Measurements from ENCODE around the gene MAJIN. TPM values are rescaled to one million over a fixed set of nuclear protein-coding genes. Genes with fewer than 3 reads are reported as not detected.

The MAJIN gene
- total RNA-seq, 2 experiments from 2014 or later: 0.29 to 0.37 TPM

DNA sequence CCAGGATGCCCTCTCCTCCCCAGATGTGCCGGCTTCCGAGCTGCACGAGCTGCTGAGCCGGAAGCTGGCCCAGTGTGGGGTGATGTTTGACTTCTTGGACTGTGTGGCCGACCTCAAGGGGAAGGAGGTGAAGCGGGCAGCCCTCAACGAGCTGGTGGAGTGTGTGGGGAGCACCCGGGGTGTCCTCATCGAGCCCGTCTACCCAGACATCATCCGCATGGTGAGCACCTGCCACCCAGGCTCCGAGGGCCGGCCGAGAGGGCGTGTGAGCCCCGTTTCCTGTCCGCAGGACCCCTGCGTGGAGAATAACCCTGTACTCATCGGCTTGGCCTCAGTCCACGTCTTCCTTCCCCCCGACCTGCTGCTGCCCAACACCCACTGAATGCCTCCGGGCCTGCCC, 45.2 kb downstream of the MAJIN start:
- no peaks in the 10 kb centered on the region for H3K9me3 Mint-ChIP-seq
- H3K27ac Mint-ChIP-seq: no peak overlapping the region
- H3K27me3 Mint-ChIP-seq (ENCODE audit: low read depth): no peaks in the 10 kb centered on the region
- no peak for DNase-seq
- no peaks in the 10 kb centered on the region for H3K36me3 Mint-ChIP-seq (ENCODE audit: low read depth)
- no peak overlapping the region for H3K4me3 Mint-ChIP-seq
- CTCF ChIA-PET: interaction anchor here (0.7 kb wide), 1 partner anchor 94 kb away, joined by 3 read pairs; no protein-coding TSS in a partner anchor
- peaks cover 19% of the 10 kb centered on the region for H3K4me1 Mint-ChIP-seq (ENCODE audit: low read depth)
- intact Hi-C loops (cut with micrococcal nuclease): no loop called here

DNA sequence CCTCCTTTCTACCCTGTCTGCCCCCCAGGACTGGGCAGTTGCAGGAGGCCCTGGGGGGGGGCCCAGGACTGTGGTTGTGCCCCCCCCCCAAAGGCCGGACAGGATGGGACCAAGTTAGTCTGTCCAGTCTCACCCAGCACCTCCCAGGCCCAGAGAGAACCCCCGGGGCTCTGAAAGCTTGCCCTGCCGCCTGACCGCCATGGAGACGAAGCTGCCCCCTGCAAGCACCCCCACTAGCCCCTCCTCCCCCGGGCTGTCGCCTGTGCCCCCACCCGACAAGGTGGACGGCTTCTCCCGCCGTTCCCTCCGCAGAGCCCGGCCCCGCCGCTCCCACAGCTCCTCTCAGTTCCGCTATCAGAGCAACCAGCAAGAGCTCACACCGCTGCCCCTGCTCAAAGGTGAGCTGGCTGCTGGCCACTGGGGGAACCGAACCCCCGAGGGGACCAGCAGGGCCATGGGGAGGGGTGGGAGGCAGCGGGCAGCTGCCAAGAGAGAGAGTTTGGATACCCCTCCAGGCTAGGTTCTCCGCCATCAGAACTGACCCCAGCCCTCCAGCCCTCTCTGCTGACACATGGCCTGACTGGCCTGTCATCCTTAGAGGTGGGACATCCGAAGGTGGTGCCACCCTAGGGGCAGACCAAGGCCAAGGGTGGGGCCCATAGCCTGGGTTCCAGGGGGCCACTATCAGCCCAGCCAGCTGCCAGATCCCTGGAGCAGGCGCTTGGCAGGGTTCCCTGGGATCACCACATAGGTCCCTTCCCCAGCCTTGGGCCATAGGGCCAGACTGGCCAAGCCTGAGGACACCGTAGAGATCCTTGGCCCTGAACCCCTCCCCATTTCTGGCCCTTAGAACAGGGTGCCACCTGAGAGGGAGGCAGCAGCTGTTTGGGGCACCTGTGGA, 46.1 kb downstream of the MAJIN start:
- DNase-seq: no peak
- no peaks in the 10 kb centered on the region for H3K27me3 Mint-ChIP-seq (ENCODE audit: low read depth)
- H3K9me3 Mint-ChIP-seq: no peaks in the 10 kb centered on the region
- peak overlapping the region; percentile 76 for H3K4me3 Mint-ChIP-seq
- peaks cover 19% of the 10 kb centered on the region for H3K4me1 Mint-ChIP-seq (ENCODE audit: low read depth)
- H3K36me3 Mint-ChIP-seq (ENCODE audit: low read depth): no peaks in the 10 kb centered on the region
- no peak overlapping the region for H3K27ac Mint-ChIP-seq
- intact Hi-C loops (cut with micrococcal nuclease): loop anchor here (1.0 to 2.0 kb wide), 3 partner anchors 8 to 147 kb away; partner anchors contain the start of genes ATG2A and SF1
- CTCF ChIA-PET: interaction anchor here (0.6 kb wide), 1 partner anchor 1505 kb away, joined by 3 read pairs; no protein-coding TSS in a partner anchor

DNA sequence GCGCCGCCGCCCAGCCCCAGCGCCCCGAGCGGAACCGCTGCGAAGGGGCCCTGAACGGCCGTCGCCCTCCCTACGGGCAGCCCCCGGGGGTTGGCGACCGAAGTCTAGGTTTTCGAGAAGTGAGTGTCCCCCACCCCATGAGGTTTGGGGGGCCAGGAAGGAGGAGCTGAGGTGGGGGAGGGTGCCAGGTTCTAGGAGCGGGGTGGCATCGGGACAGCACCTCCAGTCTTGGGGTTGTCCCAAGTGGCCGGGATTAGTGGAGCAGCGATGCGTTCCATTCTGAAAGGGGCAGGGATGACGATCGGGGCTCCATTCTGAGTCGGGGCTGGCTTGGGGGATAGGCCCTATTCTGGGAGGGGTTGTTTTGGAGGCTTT, 47.0 kb downstream of the MAJIN start:
- H3K27me3 Mint-ChIP-seq (ENCODE audit: low read depth): no peaks in the 10 kb centered on the region
- H3K27ac Mint-ChIP-seq: no peak overlapping the region
- H3K9me3 Mint-ChIP-seq: no peaks in the 10 kb centered on the region
- H3K4me1 Mint-ChIP-seq (ENCODE audit: low read depth): peaks cover 19% of the 10 kb centered on the region
- CTCF ChIA-PET: interaction anchor here (1.6 kb wide), 1 partner anchor 76 kb away, joined by 4 read pairs; no protein-coding TSS in a partner anchor
- H3K4me3 Mint-ChIP-seq: peak overlapping the region; percentile 76
- H3K36me3 Mint-ChIP-seq (ENCODE audit: low read depth): no peaks in the 10 kb centered on the region
- peak; percentile 57 for DNase-seq
- intact Hi-C loops (cut with micrococcal nuclease): loop anchor here (1.0 to 2.0 kb wide), 6 partner anchors 8 to 146 kb away; partner anchors contain the start of genes ATG2A and SF1

DNA sequence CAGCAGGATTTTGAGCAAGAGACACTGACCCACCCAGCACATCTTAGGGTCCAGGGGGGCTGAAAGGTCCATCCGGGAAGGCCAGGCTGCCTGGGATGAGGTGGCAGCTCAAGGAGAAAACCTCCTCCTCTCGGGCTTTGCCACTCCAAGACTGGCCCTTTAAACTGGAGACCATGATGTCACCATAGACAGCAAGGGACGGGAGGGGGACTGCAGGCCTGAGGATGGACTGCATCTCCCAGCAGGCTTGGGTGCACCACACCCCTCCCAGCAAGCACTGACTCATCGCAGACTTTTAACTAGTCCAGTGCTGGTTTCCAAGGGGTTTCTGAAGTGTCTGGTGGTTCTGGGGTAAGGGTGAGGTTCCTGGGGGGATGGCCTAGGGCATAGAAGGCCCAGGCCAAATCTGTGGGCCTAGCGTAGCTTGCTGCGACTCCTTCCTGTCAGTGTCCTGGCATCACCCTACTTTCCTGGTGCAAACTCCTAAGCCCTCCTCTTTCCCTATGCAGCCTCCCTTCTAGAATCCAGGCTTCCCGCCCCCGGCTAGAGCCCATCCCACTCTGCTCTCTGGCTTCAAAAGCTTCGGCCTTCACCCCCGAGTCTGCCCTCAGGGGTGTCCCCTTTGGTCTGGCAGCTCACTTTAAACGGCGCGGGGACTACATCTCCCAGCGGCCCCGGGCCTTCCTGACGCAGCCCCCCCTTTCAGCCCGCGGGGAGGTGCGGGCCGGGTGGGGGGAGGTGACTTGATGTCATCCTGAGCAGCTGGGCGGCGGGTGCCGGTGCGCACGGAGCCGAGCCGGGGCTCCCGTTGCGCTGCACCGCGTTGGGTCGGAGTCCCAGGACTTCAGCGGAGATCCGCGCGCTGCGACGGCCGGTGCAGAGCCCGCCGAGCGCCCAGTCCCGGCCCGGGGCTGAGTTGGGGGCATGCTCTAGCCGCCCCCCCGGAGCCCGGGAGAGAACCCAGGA, 47.7 kb downstream of the MAJIN start, which contains the start of gene PPP2R5B:
PPP2R5B (plus strand) TSS at position 746 of the 966 bp plus-strand sequence. CDS start 1,046 bp downstream, outside the sequence.
- Mint-ChIP-seq H3K4me1 (ENCODE audit: low read depth) (peaks cover 19% of the 10 kb centered on the region), H3K27ac (peak within 1 kb of the TSS; percentile 93)
- CTCF ChIA-PET: interaction anchor here (1.6 kb wide), 1 partner anchor 76 kb away, joined by 4 read pairs; no protein-coding TSS in a partner anchor

DNA sequence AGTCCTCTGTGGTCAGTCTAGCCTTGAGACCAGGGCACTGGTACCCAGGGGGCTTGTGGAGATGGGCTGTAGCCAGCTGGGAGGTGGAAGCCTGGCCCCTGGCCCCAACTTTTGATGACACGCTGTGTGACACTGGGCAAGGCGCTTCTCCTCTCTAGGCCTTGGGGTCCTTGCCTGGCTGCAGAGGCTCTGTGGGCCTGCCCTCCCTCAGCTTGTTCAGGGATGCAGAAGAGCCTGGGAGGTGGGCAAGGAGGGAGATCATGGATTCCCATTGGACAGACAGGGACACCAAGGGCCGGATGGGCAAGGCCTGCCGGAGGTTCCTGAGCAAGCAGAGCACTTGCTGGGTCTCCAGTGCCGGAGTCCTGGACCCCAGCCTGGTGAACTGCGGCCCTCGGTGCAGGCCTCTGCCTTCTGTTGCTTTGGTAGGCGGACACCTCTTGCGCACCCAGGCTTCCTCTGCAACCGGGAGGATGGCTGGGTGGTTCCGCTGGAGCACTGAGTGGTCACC, 48.7 kb downstream of the MAJIN start:
- no peak overlapping the region for H3K27ac Mint-ChIP-seq
- intact Hi-C loops (cut with micrococcal nuclease): no loop called here
- no peaks in the 10 kb centered on the region for H3K27me3 Mint-ChIP-seq (ENCODE audit: low read depth)
- DNase-seq: no peak
- no peaks in the 10 kb centered on the region for H3K36me3 Mint-ChIP-seq (ENCODE audit: low read depth)
- H3K4me1 Mint-ChIP-seq (ENCODE audit: low read depth): peaks cover 19% of the 10 kb centered on the region
- CTCF ChIA-PET: interaction anchor here (0.6 to 1.0 kb wide), 2 partner anchors 28 to 160 kb away, joined by 3 read pairs; no protein-coding TSS in a partner anchor
- no peaks in the 10 kb centered on the region for H3K9me3 Mint-ChIP-seq
- H3K4me3 Mint-ChIP-seq: no peak overlapping the region

More for the DNA sequence above, 47.7 kb downstream of the MAJIN start, which contains the start of gene PPP2R5B:
- peak; percentile 92 for DNase-seq
- Mint-ChIP-seq H3K9me3 (no peaks in the 10 kb centered on the region), H3K36me3 (ENCODE audit: low read depth) (no peaks in the 10 kb centered on the region), H3K27me3 (ENCODE audit: low read depth) (no peaks in the 10 kb centered on the region), H3K4me3 (peak within 1 kb of the TSS; percentile 87)
- intact Hi-C loops (cut with micrococcal nuclease): loop anchor here (1.0 to 2.0 kb wide), 5 partner anchors 46 to 145 kb away; partner anchors contain the start of gene SF1

DNA sequence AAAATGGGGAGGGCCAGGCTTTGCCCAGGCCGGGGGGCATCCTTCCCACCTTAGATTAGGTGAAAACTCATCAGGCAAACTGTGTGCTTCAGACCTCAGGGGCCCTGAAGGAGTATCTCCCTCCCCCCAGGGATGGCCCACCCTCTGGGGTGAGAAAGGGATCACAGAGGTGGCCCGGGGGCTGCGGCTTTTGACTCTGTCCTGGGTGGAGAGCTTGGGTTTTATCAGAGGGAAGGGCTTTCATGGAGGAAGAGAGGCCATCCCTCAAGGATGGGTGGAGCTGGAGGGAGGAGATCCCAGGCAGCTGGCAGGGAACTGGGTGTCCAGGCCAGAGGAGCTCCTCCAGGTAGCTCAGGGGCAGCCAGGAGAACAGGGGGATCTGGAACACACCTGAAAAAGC, 50.5 kb downstream of the MAJIN start:
- H3K4me3 Mint-ChIP-seq: no peak overlapping the region
- intact Hi-C loops (cut with micrococcal nuclease): no loop called here
- H3K27ac Mint-ChIP-seq: no peak overlapping the region
- CTCF ChIA-PET: no interaction called here
- no peak for DNase-seq
- H3K36me3 Mint-ChIP-seq (ENCODE audit: low read depth): no peaks in the 10 kb centered on the region
- no peaks in the 10 kb centered on the region for H3K9me3 Mint-ChIP-seq
- H3K27me3 Mint-ChIP-seq (ENCODE audit: low read depth): no peaks in the 10 kb centered on the region
- peaks cover 31% of the 10 kb centered on the region for H3K4me1 Mint-ChIP-seq (ENCODE audit: low read depth)

DNA sequence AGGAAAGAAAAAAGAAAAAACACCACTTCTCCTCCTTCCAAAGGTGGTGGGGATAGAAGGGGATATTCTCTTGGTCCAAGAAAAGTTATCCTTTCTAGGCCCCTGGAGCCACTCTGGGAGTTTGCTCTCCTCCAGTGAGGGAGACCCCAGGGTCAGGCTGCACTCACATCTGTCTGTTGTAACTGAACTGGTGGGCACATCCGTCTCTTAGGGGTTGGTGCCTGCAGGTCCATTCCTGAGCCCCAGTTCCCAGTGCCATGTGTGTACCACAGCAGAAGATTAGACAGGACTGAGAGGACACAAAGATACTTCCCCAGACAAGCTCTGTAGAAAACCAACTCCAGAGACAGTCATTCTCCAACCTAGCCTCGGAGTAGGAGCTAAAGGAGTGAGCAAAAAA, 51.8 kb downstream of the MAJIN start:
- Mint-ChIP-seq H3K27me3 (ENCODE audit: low read depth) (no peaks in the 10 kb centered on the region), H3K9me3 (no peaks in the 10 kb centered on the region), H3K4me1 (ENCODE audit: low read depth) (peaks cover 35% of the 10 kb centered on the region), H3K36me3 (ENCODE audit: low read depth) (no peaks in the 10 kb centered on the region), H3K27ac (no peak overlapping the region), H3K4me3 (no peak overlapping the region)
- no peak for DNase-seq
- intact Hi-C loops (cut with micrococcal nuclease): no loop called here
- CTCF ChIA-PET: no interaction called here

DNA sequence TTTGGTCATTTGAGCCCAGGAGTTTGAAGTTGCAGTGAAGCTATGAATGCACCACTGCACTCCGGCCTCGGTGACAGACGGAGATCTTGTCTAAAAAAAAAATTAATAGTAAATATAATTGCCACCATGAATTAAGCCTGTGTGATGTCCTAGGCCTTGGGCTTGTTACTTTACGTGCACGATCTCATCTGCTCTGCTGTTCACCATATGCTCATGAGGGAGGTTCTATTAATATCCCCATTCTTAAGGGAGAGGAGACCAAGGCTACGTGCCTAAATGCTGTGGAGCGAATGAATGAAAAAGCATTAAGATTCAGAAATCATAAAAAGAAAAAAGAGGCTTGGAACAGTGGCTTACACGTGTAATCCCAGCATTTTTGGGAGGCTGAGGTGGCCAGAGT, 52.3 kb downstream of the MAJIN start:
- intact Hi-C loops (cut with micrococcal nuclease): loop anchor here (5.0 kb wide), 1 partner anchor 163 kb away; the partner anchor contains the start of genes CDCA5 and ZFPL1
- Mint-ChIP-seq H3K27ac (no peak overlapping the region), H3K4me3 (no peak overlapping the region), H3K4me1 (ENCODE audit: low read depth) (peaks cover 33% of the 10 kb centered on the region), H3K9me3 (no peaks in the 10 kb centered on the region), H3K27me3 (ENCODE audit: low read depth) (no peaks in the 10 kb centered on the region), H3K36me3 (ENCODE audit: low read depth) (no peaks in the 10 kb centered on the region)
- CTCF ChIA-PET: no interaction called here
- no peak for DNase-seq

DNA sequence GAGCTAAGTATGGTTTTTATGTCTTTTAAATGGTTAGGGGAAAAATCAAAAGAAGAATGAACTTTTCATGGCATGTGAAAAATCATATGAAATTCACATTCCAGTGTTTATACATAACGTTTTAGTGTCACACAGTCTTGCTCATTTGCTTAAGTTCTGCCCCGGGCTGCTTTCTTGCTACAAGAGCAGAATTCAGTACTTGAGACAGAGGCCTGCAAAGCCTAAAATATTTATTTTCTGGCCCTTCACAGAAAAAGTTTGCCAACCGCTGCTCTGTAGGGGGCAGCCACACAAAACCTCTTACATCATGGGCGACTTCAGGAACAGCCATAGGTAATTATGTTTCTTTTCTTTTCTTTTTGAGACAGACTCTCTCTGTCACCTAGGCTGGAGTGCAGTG, 53.9 kb downstream of the MAJIN start:
- H3K27me3 Mint-ChIP-seq (ENCODE audit: low read depth): no peaks in the 10 kb centered on the region
- intact Hi-C loops (cut with micrococcal nuclease): loop anchor here (1.0 to 5.0 kb wide), 2 partner anchors 90 to 164 kb away; partner anchors contain the start of genes CDCA5 and ZFPL1
- H3K4me3 Mint-ChIP-seq: peak overlapping the region; percentile 87
- peak overlapping the region; percentile 81 for H3K27ac Mint-ChIP-seq
- no peaks in the 10 kb centered on the region for H3K9me3 Mint-ChIP-seq
- no peaks in the 10 kb centered on the region for H3K36me3 Mint-ChIP-seq (ENCODE audit: low read depth)
- CTCF ChIA-PET: interaction anchor here (0.6 to 1.0 kb wide), 4 partner anchors 13 to 71 kb away, joined by 3 to 4 read pairs (median 3); no protein-coding TSS in a partner anchor
- DNase-seq: peak; percentile 36
- peaks cover 25% of the 10 kb centered on the region for H3K4me1 Mint-ChIP-seq (ENCODE audit: low read depth)

DNA sequence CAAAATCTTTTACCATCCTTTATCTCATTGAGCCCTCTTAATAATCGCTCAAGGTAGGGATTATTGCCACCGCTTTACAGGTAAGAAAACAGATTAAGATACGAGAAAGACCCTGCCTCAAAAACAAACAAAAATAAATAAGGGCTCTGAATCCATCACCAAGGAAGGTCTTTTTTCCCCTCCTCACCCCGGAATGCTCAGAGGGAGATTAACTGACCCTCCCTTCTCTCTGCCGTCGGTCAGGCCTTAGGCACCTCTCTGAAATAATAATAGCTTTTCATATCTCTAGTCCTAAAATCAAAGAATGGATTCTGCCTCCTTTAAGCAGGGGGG, 54.3 kb downstream of the MAJIN start:
- H3K27me3 Mint-ChIP-seq (ENCODE audit: low read depth): no peaks in the 10 kb centered on the region
- peak overlapping the region; percentile 87 for H3K4me3 Mint-ChIP-seq
- peak overlapping the region; percentile 81 for H3K27ac Mint-ChIP-seq
- intact Hi-C loops (cut with micrococcal nuclease): loop anchor here (1.0 to 5.0 kb wide), 9 partner anchors 8 to 199 kb away; partner anchors contain the start of genes ARL2, CDCA5, EHD1 and SF1
- peaks cover 25% of the 10 kb centered on the region for H3K4me1 Mint-ChIP-seq (ENCODE audit: low read depth)
- peaks cover under 1% of the 10 kb centered on the region for H3K36me3 Mint-ChIP-seq (ENCODE audit: low read depth)
- CTCF ChIA-PET: interaction anchor here (0.6 to 1.0 kb wide), 3 partner anchors 13 to 70 kb away, joined by 3 to 4 read pairs (median 3); no protein-coding TSS in a partner anchor
- no peaks in the 10 kb centered on the region for H3K9me3 Mint-ChIP-seq
- no peak for DNase-seq

All from activated naive CD4-positive, alpha-beta T cell treated with anti-CD3 and anti-CD28 coated beads for 36 hours (primary cell).